Mucosa of descending colon (tissue), 3 donors: Measurements from ENCODE around the gene TMEM201. TPM values are rescaled to one million over a fixed set of nuclear protein-coding genes. Genes with fewer than 3 reads are reported as not detected.

ENCODE experiments used
- ATAC-seq: fragments of 200-7000 bp; cut with Tn5 transposase; one replicate; pipeline ENCODE4 v1.9.1; 2020; ENCODE audit warnings: mild to moderate bottlenecking, moderate library complexity
- DNase-seq, 3 donors: peaks; one replicate each; pipeline ENCODE4 v3.0.0-alpha.2; 2020
- H3K36me3 ChIP-seq: fragments of 200-600 bp; one replicate; pipeline ENCODE4 v1.8.0; 2021; ENCODE audit warnings: low read depth, mild to moderate bottlenecking
- H3K4me1 ChIP-seq: fragments of 200-600 bp; one replicate; pipeline ENCODE4 v1.8.0; 2021; ENCODE audit warnings: low read depth, mild to moderate bottlenecking
- H3K4me3 ChIP-seq: fragments of 200-600 bp; one replicate; pipeline ENCODE4 v1.8.0; 2021; ENCODE audit warnings: mild to moderate bottlenecking
- H3K9me3 ChIP-seq: fragments of 200-600 bp; one replicate; pipeline ENCODE4 v1.8.0; 2021; ENCODE audit warnings: mild to moderate bottlenecking
- intact Hi-C, 2 donors: fragments of 100-400 bp; cut with DNase I in 1 of 2; cut with micrococcal nuclease in 1 of 2; formaldehyde crosslinking; loops; one replicate each; pipeline versions ENCODE4 v1.11.0 to v1.11.1; 2022; cut with DNase I, micrococcal nuclease
- total RNA-seq, 3 donors: library from RNA; stranded (reverse); fragmentation: NEBNext Ultra II Directional in 2 of 3; extraction: Animal tissue kit (Norgen Biotek cat#: 25700) in 2 of 3; gene quantifications; one replicate each; pipeline versions ENCODE4 v1.2.1 to v1.2.4, GENCODE V29; 2021 to 2023
- TF ChIP-seq, protein P1 (sequence below): fragments of 200-600 bp; IDR thresholded peaks from one replicate; pipeline ENCODE4 v1.8.0; 2022; ENCODE audit warnings: antibody characterized with exemption, mild to moderate bottlenecking
- donor health status: DM: no; HTN: no; CAD: no; lungs with moderate emphysema.
- donor health status: DM: no; HTN: no; CAD: no.
- donor health status: DM: no; HTN: yes; CAD: no.

TMEM201 gene
- total RNA-seq, 3 donors from 2014 or later, result 8.1 to 12.1 (median 8.4) TPM

DNA sequence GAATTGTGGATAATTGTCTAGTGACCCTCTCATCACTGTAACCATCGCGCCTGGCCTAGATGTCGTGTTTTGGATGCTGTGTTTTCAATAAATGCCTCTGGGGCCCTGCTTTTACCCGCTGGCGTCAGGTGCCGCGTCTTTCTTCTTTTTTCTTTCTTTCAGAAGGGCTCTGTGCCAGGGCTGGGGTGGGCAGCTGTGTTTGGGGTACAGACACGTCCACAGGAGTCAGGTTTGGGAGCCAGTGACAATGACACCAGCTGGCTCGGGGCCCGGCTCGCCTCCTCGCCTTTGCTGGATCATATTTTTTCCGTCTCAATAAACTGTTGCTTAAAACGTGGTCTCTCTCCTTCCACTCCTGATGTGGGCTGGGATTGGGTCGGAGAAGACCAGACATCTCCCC is 16.1 kb downstream of the TMEM201 start:
- no peak for DNase-seq
- H3K9me3 ChIP-seq, result no peaks in the 10 kb centered on the region
- intact Hi-C loops, result no loop called here
- ATAC-seq, result no peak
- TF ChIP-seq, protein P1, sequence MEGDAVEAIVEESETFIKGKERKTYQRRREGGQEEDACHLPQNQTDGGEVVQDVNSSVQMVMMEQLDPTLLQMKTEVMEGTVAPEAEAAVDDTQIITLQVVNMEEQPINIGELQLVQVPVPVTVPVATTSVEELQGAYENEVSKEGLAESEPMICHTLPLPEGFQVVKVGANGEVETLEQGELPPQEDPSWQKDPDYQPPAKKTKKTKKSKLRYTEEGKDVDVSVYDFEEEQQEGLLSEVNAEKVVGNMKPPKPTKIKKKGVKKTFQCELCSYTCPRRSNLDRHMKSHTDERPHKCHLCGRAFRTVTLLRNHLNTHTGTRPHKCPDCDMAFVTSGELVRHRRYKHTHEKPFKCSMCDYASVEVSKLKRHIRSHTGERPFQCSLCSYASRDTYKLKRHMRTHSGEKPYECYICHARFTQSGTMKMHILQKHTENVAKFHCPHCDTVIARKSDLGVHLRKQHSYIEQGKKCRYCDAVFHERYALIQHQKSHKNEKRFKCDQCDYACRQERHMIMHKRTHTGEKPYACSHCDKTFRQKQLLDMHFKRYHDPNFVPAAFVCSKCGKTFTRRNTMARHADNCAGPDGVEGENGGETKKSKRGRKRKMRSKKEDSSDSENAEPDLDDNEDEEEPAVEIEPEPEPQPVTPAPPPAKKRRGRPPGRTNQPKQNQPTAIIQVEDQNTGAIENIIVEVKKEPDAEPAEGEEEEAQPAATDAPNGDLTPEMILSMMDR, result no peak
- peaks cover 3% of the 10 kb centered on the region for H3K36me3 ChIP-seq
- no peak overlapping the region for H3K4me3 ChIP-seq
- no peaks in the 10 kb centered on the region for H3K4me1 ChIP-seq

DNA sequence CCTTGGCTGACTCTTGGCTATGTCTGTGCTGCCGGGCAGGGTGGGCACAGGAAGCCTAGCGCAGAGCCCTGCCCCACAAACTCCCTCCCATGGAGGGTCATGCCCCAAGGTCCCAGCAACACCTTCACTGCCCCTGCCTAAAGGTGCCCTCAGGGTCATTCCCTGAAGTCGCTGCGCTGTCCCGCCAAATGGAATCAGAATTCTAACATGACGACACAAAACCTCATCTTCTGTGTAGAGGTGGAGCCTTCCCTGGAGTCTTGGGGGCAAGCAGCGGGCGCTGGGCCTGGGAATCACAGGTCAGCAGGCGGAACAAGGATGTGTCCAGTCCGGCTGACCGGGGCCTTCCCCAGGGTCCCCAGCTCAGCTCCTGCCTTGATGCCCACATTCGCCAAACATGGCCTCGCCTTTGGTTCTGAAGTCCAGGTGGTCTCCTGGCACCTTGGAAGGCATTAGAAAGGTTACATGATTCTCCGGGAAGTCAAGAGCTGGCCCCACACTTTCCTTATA is 17.3 kb downstream of the TMEM201 start:
- TF ChIP-seq, protein P1, result no peak
- Histone ChIP-seq H3K4me1 (no peaks in the 10 kb centered on the region), H3K36me3 (peaks cover 1% of the 10 kb centered on the region), H3K9me3 (no peaks in the 10 kb centered on the region), H3K4me3 (no peak overlapping the region)
- DNase-seq (no peak), ATAC-seq (no peak)
- intact Hi-C loops, result no loop called here

GRCh38 chr1:9606458-9606857 is 17.7 kb downstream of the TMEM201 start:
- intact Hi-C loops, result no loop called here
- peak in 1 of 3 donors; percentile 43 for DNase-seq
- no peak for ATAC-seq
- TF ChIP-seq, protein P1, result no peak
- Histone ChIP-seq H3K4me1 (no peaks in the 10 kb centered on the region), H3K9me3 (no peaks in the 10 kb centered on the region), H3K36me3 (no peaks in the 10 kb centered on the region), H3K4me3 (no peak overlapping the region)

DNA sequence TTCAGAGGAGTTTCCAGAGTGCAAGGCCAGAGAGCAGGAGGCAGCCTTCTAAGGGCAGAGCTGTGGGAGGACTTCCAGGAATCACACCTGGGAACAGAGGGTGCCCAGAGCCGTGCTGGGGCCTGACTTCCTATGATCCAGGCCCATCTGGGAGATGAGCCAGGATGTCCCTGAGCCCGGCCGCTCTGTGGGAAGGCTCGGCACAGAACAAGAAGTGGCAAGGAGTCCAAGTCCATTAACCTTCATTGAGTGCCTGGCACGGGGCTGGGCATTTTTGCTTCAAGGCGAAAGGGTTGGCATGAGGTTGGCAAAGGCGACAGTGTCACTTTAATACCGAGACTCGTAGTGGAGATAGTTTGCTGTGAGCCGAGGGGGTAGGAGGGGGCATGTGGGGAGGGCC is 18.2 kb downstream of the TMEM201 start:
- intact Hi-C loops, result no loop called here
- TF ChIP-seq, protein P1, result no peak
- Histone ChIP-seq H3K9me3 (no peaks in the 10 kb centered on the region), H3K36me3 (no peaks in the 10 kb centered on the region), H3K4me3 (no peak overlapping the region), H3K4me1 (no peaks in the 10 kb centered on the region)
- ATAC-seq (no peak), DNase-seq (no peak)

DNA sequence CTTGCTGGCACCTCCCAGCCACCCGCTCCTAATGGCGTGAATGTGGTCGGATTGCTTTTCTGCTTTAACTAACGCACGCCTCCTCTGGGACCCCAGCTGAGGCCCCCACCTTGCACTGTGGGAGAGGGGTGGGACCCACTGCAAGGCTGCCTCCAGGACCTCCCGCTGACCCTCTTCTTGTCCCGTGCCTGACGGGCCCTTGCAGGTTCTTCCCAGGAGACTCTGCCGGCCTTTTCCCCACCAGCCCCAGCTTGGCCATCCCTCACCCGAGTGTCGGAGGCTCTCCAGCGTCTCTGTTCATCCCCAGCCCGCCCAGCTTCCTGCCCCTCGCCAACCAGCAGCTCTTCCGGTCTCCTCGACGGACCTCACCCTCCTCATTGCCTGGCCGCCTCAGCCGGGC is 18.6 kb downstream of the TMEM201 start:
- intact Hi-C loops, result no loop called here
- Histone ChIP-seq H3K4me3 (no peak overlapping the region), H3K9me3 (no peaks in the 10 kb centered on the region), H3K36me3 (no peaks in the 10 kb centered on the region), H3K4me1 (no peaks in the 10 kb centered on the region)
- TF ChIP-seq, protein P1, result no peak
- DNase-seq (no peak), ATAC-seq (no peak)

- ATAC-seq, result no peak
- Histone ChIP-seq H3K4me1 (no peaks in the 10 kb centered on the region), H3K36me3 (no peaks in the 10 kb centered on the region), H3K4me3 (no peak overlapping the region), H3K9me3 (no peaks in the 10 kb centered on the region)
- TF ChIP-seq, protein P1, result no peak
- no peak for DNase-seq
- intact Hi-C loops, result no loop called here
Measured at GRCh38 chr1:9609998-9610397, 21.3 kb downstream of the TMEM201 start.
